Activated CD4-positive, alpha-beta T cell treated with anti-CD3 and anti-CD28 coated beads, Interleukin-2, amount 50 U/mL, for 48 hours (primary cell): ENCODE measurements around the gene SENP3.

ENCODE experiments used
- DNase-seq, 2 experiments: peaks; one replicate each; pipeline ENCODE4 v3.0.0-alpha.2; 2020

SENP3 gene

GRCh38 chr17:7577327-7578199 lies 15.8 kb downstream of the SENP3 start:
- no peak for DNase-seq

GRCh38 chr17:7579001-7579833 lies 17.5 kb downstream of the SENP3 start, which contains the start of gene CD68:
CD68 (plus strand) TSS chr17:7579638; CDS start chr17:7579678, 40 bp downstream.
- DNase-seq: peak; percentile 76 to 84

GRCh38 chr17:7579834-7580603 lies 18.3 kb downstream of the SENP3 start:
- DNase-seq: peak in 1 of 2 experiments; percentile 46

- DNase-seq: no peak
These were observed 19.2 kb downstream of the SENP3 start for GRCh38 chr17:7580604-7581575.

GRCh38 chr17:7582396-7583252 lies 20.9 kb downstream of the SENP3 start:
- DNase-seq: no peak

- peak; percentile 94 to 96 for DNase-seq
These were observed 21.8 kb downstream of the SENP3 start, which contains the start of gene MPDU1 for GRCh38 chr17:7583253-7584109. MPDU1 (plus strand) TSS chr17:7583852; CDS start chr17:7583863, 11 bp downstream.

- no peak for DNase-seq
These were observed 25.1 kb downstream of the SENP3 start for GRCh38 chr17:7586673-7587419.

GRCh38 chr17:7587420-7588151 lies 25.9 kb downstream of the SENP3 start:
- no peak for DNase-seq

- no peak for DNase-seq
These were observed 27.0 kb downstream of the SENP3 start for GRCh38 chr17:7588553-7589203.

- peak; percentile 68 to 73 for DNase-seq
These were observed 27.6 kb downstream of the SENP3 start for GRCh38 chr17:7589204-7589868.

GRCh38 chr17:7589891-7590691 lies 28.4 kb downstream of the SENP3 start, which contains the start of gene SOX15:
SOX15 (minus strand) TSS chr17:7590094; CDS start chr17:7589676, 418 bp downstream.
- no peak for DNase-seq

- no peak for DNase-seq
These were observed 29.0 kb downstream of the SENP3 start for GRCh38 chr17:7590743-7591142.

GRCh38 chr17:7591596-7591995 lies 29.9 kb downstream of the SENP3 start:
- DNase-seq: no peak

- no peak for DNase-seq
These were observed 30.8 kb downstream of the SENP3 start for GRCh38 chr17:7592422-7593021.

GRCh38 chr17:7593296-7593695 lies 31.6 kb downstream of the SENP3 start:
- no peak for DNase-seq
